HEK293T (cell line): Measurements from ENCODE around the gene RPS3A.

Experiments
- ARNT ChIP-seq: fragments of 450-650 bp; IDR thresholded peaks from 2 replicates; pipeline ENCODE4 v1.6.1; 2017; ENCODE audit warnings: mild to moderate bottlenecking
- BHLHE40 ChIP-seq: fragments of 450-650 bp; IDR thresholded peaks from 2 replicates; pipeline ENCODE4 v1.6.1; 2016; ENCODE audit warnings: mild to moderate bottlenecking, moderate library complexity, borderline replicate concordance
- CTBP1 ChIP-seq: fragments of 450-650 bp; IDR thresholded peaks from 2 replicates; pipeline ENCODE4 v1.6.1; 2016; ENCODE audit warnings: borderline replicate concordance
- ELF4 ChIP-seq: fragments of 450-650 bp; IDR thresholded peaks from 2 replicates; pipeline ENCODE4 v1.6.1; 2017; ENCODE audit warnings: antibody characterized with exemption
- FOXA1 ChIP-seq: fragments of 450-650 bp; IDR thresholded peaks from 2 replicates; pipeline ENCODE4 v1.6.1; 2016; ENCODE audit warnings: mild to moderate bottlenecking
- FOXK2 ChIP-seq: fragments of 450-650 bp; IDR thresholded peaks from 2 replicates; pipeline ENCODE4 v1.6.1; 2016; ENCODE audit warnings: mild to moderate bottlenecking
- FOXM1 ChIP-seq: fragments of 450-650 bp; IDR thresholded peaks from 2 replicates; pipeline ENCODE4 v1.6.1; 2017; ENCODE audit warnings: mild to moderate bottlenecking, borderline replicate concordance
- HDGF ChIP-seq: fragments of 450-650 bp; IDR thresholded peaks from 2 replicates; pipeline ENCODE4 v1.6.1; 2017; ENCODE audit warnings: antibody characterized with exemption, borderline replicate concordance
- LEF1 ChIP-seq: fragments of 450-650 bp; IDR thresholded peaks from 2 replicates; pipeline ENCODE4 v1.6.1; 2017; ENCODE audit warnings: mild to moderate bottlenecking, borderline replicate concordance
- NFRKB ChIP-seq: fragments of 450-650 bp; IDR thresholded peaks from 2 replicates; pipeline ENCODE4 v1.6.1; 2016; ENCODE audit warnings: mild to moderate bottlenecking, moderate library complexity
- SP1 ChIP-seq: fragments of 450-650 bp; IDR thresholded peaks from 2 replicates; pipeline ENCODE4 v1.6.1; 2017
- TARDBP ChIP-seq: fragments of 450-650 bp; IDR thresholded peaks from 2 replicates; pipeline ENCODE4 v1.6.1; 2016
- ZNF384 ChIP-seq: fragments of 450-650 bp; IDR thresholded peaks from 2 replicates; pipeline ENCODE4 v1.6.1; 2016

DNA sequence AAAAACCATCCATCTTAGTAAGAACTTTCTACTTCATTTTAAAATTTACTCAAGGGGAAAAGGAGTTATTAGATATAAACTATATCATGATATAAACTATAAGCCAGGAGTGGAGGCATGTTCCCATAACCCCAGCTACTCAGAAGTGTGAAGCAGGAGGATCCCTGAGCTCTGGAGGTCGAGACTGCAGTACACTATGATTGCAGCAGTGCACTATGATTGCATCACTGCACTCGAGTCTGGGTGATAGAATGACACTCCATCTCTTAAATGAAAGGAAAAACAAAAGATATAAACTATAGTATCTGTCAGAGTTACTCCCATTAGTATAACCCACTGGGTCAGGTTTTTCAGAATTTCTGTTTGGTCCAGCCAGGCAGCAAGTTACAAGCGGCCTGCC lies 47.6 kb downstream of the RPS3A start:
- TF ChIP-seq CTBP1 (no peak), TARDBP (no peak), FOXA1 (no peak), ARNT (no peak), FOXM1 (no peak), BHLHE40 (no peak), ELF4 (no peak), ZNF384 (no peak), LEF1 (no peak), NFRKB (no peak), FOXK2 (no peak), SP1 (no peak), HDGF (no peak)
